ENCODE results near the gene IPCEF1. TPM values are rescaled to one million over a fixed set of nuclear protein-coding genes. Genes with fewer than 3 reads are reported as not detected.

The IPCEF1 gene
- polyA plus RNA-seq, 1 donor from 2014 or later, result 3.9 TPM

GRCh38 chr6:154285826-154286225, 70.8 kb downstream of the IPCEF1 start:
- Histone ChIP-seq H2AFZ (ENCODE audit: low read depth, low read length) (no peak overlapping the region), H3K9ac (ENCODE audit: low read length) (no peak overlapping the region), H3K79me2 (replicated peaks; ENCODE audit: insufficient read depth, low read length) (no peaks in the 10 kb centered on the region), H3K9me3 (ENCODE audit: low read length) (no peaks in the 10 kb centered on the region), H3K27ac (ENCODE audit: low read length) (no peak overlapping the region), H3K9me2 (ENCODE audit: insufficient read depth, low read length) (no peaks in the 10 kb centered on the region), H3F3A (ENCODE audit: insufficient read depth, low read length, poor library complexity, severe bottlenecking) (no peaks in the 10 kb centered on the region), H3K27me3 (ENCODE audit: insufficient read depth, low read depth, low read length) (no peaks in the 10 kb centered on the region), H3K36me3 (ENCODE audit: insufficient read depth, low read length) (no peaks in the 10 kb centered on the region), H3K4me2 (ENCODE audit: low read length) (no peak overlapping the region), H3K4me3 (ENCODE audit: low read length) (no peak overlapping the region), H4K20me1 (ENCODE audit: insufficient read depth) (no peaks in the 10 kb centered on the region)
- TF ChIP-seq REST (IDR thresholded peaks at IDR 0.05; ENCODE audit: borderline replicate concordance), result no peak
- TF ChIP-seq EP300 (conservative IDR thresholded peaks at IDR 0.05; ENCODE audit: poor library complexity, severe bottlenecking), result no peak
- no peak for TF ChIP-seq POLR2AphosphoS5 (IDR thresholded peaks at IDR 0.05)
- TF ChIP-seq CTCF (IDR thresholded peaks at IDR 0.05; ENCODE audit: poor library complexity, severe bottlenecking), result no peak
- no peak for TF ChIP-seq TAF1 (IDR thresholded peaks at IDR 0.05; ENCODE audit: low read depth)
- no peak for TF ChIP-seq EZH2 (IDR thresholded peaks at IDR 0.05; ENCODE audit: borderline replicate concordance, insufficient read depth, low read length, poor library complexity, severe bottlenecking)
- no peak for TF ChIP-seq MXI1 (conservative IDR thresholded peaks at IDR 0.05; ENCODE audit: poor library complexity, severe bottlenecking)
- no peak for TF ChIP-seq SMC3 (conservative IDR thresholded peaks at IDR 0.05; ENCODE audit: poor library complexity)
- TF ChIP-seq RAD21 (conservative IDR thresholded peaks at IDR 0.05), result no peak

GRCh38 chr6:154284313-154284853, 72.2 kb downstream of the IPCEF1 start:
- Histone ChIP-seq H3K79me2 (replicated peaks; ENCODE audit: insufficient read depth, low read length) (no peaks in the 10 kb centered on the region), H3K4me3 (ENCODE audit: low read length) (no peak overlapping the region), H3K9me3 (ENCODE audit: low read length) (no peaks in the 10 kb centered on the region), H3K9me2 (ENCODE audit: insufficient read depth, low read length) (no peaks in the 10 kb centered on the region), H3F3A (ENCODE audit: insufficient read depth, low read length, poor library complexity, severe bottlenecking) (no peaks in the 10 kb centered on the region), H3K27ac (ENCODE audit: low read length) (no peak overlapping the region), H4K20me1 (ENCODE audit: insufficient read depth) (no peaks in the 10 kb centered on the region), H3K27me3 (ENCODE audit: insufficient read depth, low read depth, low read length) (no peaks in the 10 kb centered on the region), H3K9ac (ENCODE audit: low read length) (no peak overlapping the region), H2AFZ (ENCODE audit: low read depth, low read length) (no peak overlapping the region), H3K36me3 (ENCODE audit: insufficient read depth, low read length) (no peaks in the 10 kb centered on the region), H3K4me2 (ENCODE audit: low read length) (no peak overlapping the region)
- no peak for TF ChIP-seq MXI1 (conservative IDR thresholded peaks at IDR 0.05; ENCODE audit: poor library complexity, severe bottlenecking)
- TF ChIP-seq POLR2AphosphoS5 (IDR thresholded peaks at IDR 0.05), result no peak
- no peak for TF ChIP-seq EP300 (conservative IDR thresholded peaks at IDR 0.05; ENCODE audit: poor library complexity, severe bottlenecking)
- TF ChIP-seq TAF1 (IDR thresholded peaks at IDR 0.05; ENCODE audit: low read depth), result no peak
- no peak for TF ChIP-seq SMC3 (conservative IDR thresholded peaks at IDR 0.05; ENCODE audit: poor library complexity)
- TF ChIP-seq REST (IDR thresholded peaks at IDR 0.05; ENCODE audit: borderline replicate concordance), result no peak
- no peak for TF ChIP-seq EZH2 (IDR thresholded peaks at IDR 0.05; ENCODE audit: borderline replicate concordance, insufficient read depth, low read length, poor library complexity, severe bottlenecking)
- no peak for TF ChIP-seq CTCF (IDR thresholded peaks at IDR 0.05; ENCODE audit: poor library complexity, severe bottlenecking)
- no peak for TF ChIP-seq RAD21 (conservative IDR thresholded peaks at IDR 0.05)
